IPS-20b (cell line): ENCODE results near the gene FCHO2.

Experiments used
- H3K27ac ChIP-seq: one replicate; pipeline ENCODE4 v1.5.1; 2013; ENCODE audit warnings: low read length
- H3K27me3 ChIP-seq: 2 replicates; pipeline ENCODE4 v1.6.1; 2013; ENCODE audit warnings: mild to moderate bottlenecking, low read length, inconsistent platforms; ENCODE audit not compliant: insufficient read depth
- H3K36me3 ChIP-seq: 2 replicates; pipeline ENCODE4 v1.6.1; 2013; ENCODE audit warnings: low read depth, mild to moderate bottlenecking, inconsistent platforms, low read length, moderate library complexity; ENCODE audit not compliant: insufficient read depth
- H3K4me1 ChIP-seq: 2 replicates; pipeline ENCODE4 v1.6.1; 2013; ENCODE audit warnings: mild to moderate bottlenecking, control low read depth, inconsistent platforms, low read length, moderate library complexity; ENCODE audit not compliant: insufficient read depth
- H3K4me3 ChIP-seq: 2 replicates; pipeline ENCODE4 v1.5.1; 2013; ENCODE audit warnings: mild to moderate bottlenecking, low read length, inconsistent platforms
- H3K9ac ChIP-seq: 2 replicates; pipeline ENCODE4 v1.6.1; 2013; ENCODE audit warnings: low read depth, mild to moderate bottlenecking, inconsistent platforms, low read length, moderate library complexity
- H3K9me3 ChIP-seq: 2 replicates; pipeline ENCODE4 v1.6.1; 2013; ENCODE audit warnings: mild to moderate bottlenecking, low read depth, low read length, inconsistent platforms; ENCODE audit not compliant: insufficient read depth

The FCHO2 gene

DNA sequence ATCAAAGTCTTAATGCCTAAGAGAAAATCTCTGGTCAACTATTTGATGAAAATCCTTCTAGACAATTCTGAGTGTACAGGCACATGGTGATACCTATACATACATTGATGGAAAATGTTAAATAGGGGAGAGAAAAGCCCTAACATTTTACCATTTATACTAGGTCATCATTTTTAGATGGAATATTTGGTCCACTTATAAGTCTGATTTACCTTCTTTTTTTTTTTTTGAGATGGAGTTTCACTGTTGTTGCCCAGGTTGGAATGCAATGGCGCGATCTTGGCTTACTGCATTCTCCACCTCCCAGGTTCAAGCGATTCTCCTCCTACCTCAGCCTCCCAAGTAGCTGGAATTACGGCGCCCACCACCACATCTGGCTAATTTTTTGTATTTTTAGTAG is 81.7 kb downstream of the FCHO2 start:
- Histone ChIP-seq H3K9ac (no peak overlapping the region), H3K36me3 (no peaks in the 10 kb centered on the region), H3K4me3 (no peak overlapping the region), H3K27ac (no peak overlapping the region), H3K4me1 (peaks cover 24% of the 10 kb centered on the region; the same call in 1 of the 2 replicates), H3K27me3 (no peaks in the 10 kb centered on the region), H3K9me3 (no peaks in the 10 kb centered on the region)

DNA sequence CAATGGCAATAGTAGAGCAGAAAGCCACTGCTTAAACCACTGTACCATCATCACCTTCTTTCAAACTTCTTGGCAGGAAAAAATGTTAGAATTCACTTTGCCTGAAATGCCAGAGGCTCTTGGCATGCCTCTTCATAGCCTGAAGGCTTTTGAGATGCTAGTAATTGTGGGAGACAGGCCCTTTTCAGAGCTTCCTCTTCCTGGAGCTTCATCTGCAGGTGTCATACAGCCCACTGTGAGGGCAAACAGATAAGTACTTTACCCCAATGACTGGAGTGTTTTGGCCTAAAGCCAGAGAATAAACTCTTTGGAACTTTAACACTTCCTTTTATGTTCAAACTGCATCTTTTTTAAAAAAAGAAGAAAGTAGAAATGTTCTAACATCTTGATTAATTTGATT is 83.2 kb downstream of the FCHO2 start:
- no peak overlapping the region for H3K4me3 ChIP-seq
- H3K9ac ChIP-seq = no peak overlapping the region
- no peak overlapping the region for H3K27ac ChIP-seq
- peaks cover 21% of the 10 kb centered on the region; the same call in 1 of the 2 replicates for H3K4me1 ChIP-seq
- no peaks in the 10 kb centered on the region for H3K36me3 ChIP-seq
- no peaks in the 10 kb centered on the region for H3K9me3 ChIP-seq
- no peaks in the 10 kb centered on the region for H3K27me3 ChIP-seq

DNA sequence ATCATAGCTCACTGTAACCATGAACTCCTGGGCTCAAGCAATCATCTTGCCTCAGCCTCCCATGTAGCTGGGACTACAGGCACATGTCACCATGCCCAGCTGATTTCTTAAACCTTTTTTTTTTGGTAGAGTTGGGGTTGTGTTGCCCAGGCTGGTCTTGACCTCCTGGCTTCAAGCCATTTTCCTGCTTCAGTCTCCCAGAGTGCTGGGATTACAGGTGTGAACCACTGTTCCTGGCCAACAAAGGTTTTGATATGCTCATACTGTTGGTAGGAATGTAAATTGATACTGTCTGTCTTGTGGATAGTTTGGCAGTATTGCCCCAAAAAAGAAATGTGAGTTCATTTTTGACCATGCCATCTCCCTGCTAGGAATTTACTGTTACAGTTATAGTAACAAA is 87.2 kb downstream of the FCHO2 start:
- Histone ChIP-seq H3K9me3 (no peaks in the 10 kb centered on the region), H3K4me3 (no peak overlapping the region), H3K4me1 (peaks cover 19% of the 10 kb centered on the region; the same call in 1 of the 2 replicates), H3K27ac (no peak overlapping the region), H3K36me3 (no peaks in the 10 kb centered on the region), H3K27me3 (no peaks in the 10 kb centered on the region), H3K9ac (no peak overlapping the region)

DNA sequence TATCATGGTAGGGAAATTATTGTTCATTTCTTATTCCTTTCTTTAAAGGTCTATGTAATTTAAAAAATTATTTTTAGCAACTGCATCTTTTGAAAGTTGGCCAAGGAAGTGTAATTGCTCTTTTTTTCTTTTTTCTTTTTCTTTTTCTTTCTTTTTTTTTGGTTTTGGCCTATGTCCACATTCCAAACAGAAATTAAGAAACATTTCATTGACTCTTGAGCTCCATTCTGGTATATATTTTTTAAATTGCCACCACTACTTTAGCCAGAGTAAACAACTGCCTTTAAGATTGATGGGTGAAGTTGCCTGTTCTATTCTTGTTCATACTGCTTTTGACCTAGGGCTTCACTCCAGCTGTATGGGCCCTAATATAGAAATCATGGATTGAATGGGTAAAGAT is 88.7 kb downstream of the FCHO2 start:
- Histone ChIP-seq H3K9me3 (no peaks in the 10 kb centered on the region), H3K9ac (no peak overlapping the region), H3K4me1 (peaks cover 9% of the 10 kb centered on the region; the same call in 1 of the 2 replicates), H3K27ac (no peak overlapping the region), H3K27me3 (no peaks in the 10 kb centered on the region), H3K36me3 (no peaks in the 10 kb centered on the region), H3K4me3 (no peak overlapping the region)

DNA sequence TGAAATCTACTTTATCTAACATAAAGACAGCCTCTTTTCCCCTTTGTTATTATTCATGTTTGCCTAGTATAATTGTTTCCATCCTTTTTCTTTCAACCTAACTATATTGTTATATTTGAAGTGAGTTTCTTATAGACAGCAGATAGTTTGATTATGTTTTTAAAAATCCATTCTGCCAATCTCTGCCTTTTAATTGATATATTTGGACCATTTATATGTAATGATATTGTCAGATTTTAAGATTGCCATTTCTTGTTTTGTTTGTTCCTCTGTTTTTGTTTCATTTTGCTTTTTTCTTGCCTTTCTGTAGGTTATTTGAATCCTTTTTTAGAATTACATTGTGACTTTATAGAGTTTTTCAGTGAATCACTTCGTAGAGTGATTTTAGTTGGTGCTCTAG is 89.8 kb downstream of the FCHO2 start:
- Histone ChIP-seq H3K27me3 (no peaks in the 10 kb centered on the region), H3K36me3 (no peaks in the 10 kb centered on the region), H3K4me3 (no peak overlapping the region), H3K9ac (no peak overlapping the region), H3K9me3 (no peaks in the 10 kb centered on the region), H3K27ac (no peak overlapping the region), H3K4me1 (peaks cover 4% of the 10 kb centered on the region; the same call in 1 of the 2 replicates)

DNA sequence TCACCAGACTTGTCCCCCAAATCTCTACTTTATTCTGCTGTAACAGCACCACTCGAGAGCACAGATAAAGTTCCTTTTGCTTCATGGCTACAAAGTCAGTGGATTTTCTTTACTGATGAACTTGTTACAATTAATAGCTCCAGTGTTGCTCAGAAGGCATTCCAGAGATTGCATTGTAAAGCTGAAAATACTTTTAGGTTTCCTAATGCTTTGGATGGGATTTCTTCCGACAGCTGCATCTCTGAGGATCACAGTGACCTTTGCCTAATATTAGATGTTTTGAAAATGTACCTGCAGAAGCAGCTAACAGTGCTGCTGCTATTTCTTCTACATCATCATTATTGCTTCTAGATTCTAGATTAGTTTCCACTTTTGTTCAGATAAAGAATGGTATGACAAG is 105.8 kb downstream of the FCHO2 start:
- H3K9me3 ChIP-seq = no peaks in the 10 kb centered on the region

DNA sequence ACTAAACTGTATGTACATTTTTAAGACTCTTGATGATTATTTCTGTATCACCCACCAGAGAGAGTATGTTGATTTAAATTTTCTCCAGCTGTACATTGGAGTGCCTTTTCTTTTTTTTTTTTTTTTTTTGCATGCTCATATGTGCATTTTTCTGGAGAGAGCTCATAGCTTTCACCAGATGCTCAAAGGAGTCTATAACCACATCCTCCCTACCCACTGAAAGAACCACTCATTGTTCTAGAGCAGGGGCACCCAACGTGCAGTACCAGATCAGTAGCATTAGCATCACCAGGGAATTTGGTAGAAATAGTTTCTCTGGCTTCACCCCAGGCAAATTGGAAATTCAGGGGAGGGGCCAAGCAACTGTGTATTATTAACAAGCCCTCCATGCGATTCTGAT is 110.6 kb downstream of the FCHO2 start:
- Histone ChIP-seq H3K9ac (no peak overlapping the region), H3K9me3 (no peaks in the 10 kb centered on the region), H3K27ac (no peak overlapping the region), H3K27me3 (no peaks in the 10 kb centered on the region), H3K36me3 (no peaks in the 10 kb centered on the region), H3K4me3 (no peak overlapping the region), H3K4me1 (no peaks in the 10 kb centered on the region)

More for the DNA sequence above, 105.8 kb downstream of the FCHO2 start:
- H3K27me3 ChIP-seq = no peaks in the 10 kb centered on the region
- no peak overlapping the region for H3K27ac ChIP-seq
- H3K9ac ChIP-seq = no peak overlapping the region
- no peak overlapping the region for H3K4me3 ChIP-seq
- H3K4me1 ChIP-seq = no peaks in the 10 kb centered on the region
- no peaks in the 10 kb centered on the region for H3K36me3 ChIP-seq

DNA sequence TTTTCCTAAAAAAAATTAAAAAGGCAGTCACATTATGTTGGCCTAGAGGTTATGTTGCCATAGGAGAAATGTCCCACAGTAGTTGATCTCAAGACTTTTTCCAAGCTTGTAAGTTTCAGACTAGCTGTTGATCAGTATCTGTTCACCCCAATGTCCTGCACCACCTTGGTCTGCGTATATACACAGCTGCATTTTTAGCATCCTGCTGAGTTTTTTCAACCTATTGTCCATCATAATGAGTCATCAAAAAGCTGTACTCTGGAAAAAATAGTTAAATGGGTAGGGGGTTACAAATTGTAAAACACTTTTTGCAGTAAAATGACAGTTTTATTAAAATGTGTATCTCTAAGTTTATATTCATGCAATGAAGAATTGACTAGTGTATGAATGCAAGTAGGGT is 111.4 kb downstream of the FCHO2 start:
- H3K9me3 ChIP-seq = no peaks in the 10 kb centered on the region
- H3K27ac ChIP-seq = no peak overlapping the region
- no peaks in the 10 kb centered on the region for H3K4me1 ChIP-seq
- no peaks in the 10 kb centered on the region for H3K27me3 ChIP-seq
- H3K9ac ChIP-seq = no peak overlapping the region
- no peak overlapping the region for H3K4me3 ChIP-seq
- no peaks in the 10 kb centered on the region for H3K36me3 ChIP-seq

DNA sequence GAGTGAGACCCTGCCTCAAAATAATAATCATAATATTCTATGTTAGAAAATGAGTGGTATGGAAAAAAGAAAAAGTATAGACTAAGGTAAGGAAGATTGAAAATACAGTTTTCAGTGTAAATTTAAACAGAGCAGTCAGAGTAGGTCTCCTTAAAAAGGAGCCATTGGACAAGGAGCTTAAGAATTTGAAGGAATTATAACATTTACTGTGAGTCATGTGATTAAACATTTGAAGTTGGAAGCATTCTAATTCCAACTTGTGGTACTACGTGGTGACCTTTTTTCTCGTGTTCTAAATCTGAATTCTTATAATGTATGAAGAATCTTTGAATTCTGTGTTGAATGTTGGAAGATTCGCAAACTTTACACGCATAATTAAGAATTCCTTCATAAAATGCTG is 125.3 kb downstream of the FCHO2 start:
- Histone ChIP-seq H3K4me3 (no peak overlapping the region), H3K9ac (no peak overlapping the region), H3K9me3 (no peaks in the 10 kb centered on the region), H3K36me3 (peaks cover 4% of the 10 kb centered on the region; the same call in 1 of the 2 replicates), H3K27ac (no peak overlapping the region), H3K27me3 (no peaks in the 10 kb centered on the region), H3K4me1 (no peaks in the 10 kb centered on the region)

DNA sequence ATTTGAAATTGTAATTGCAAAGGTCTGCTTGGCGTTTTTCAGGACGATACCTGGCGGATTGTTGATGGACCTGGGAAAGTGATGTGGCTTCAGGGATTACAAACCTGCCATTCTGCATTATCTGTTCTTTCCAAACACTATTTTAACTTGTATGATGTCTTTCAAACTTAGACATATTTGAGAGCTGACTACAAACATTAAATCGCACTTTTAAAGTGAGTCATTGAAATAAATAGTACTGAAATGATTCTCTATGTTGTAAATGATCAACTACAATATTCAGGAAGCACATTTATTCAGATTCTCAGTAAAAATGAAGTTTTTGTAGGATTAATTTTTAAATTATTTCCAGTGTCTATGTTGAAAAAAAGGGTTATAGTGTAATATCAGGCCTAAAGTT is 132.2 kb downstream of the FCHO2 start:
- Histone ChIP-seq H3K27ac (no peak overlapping the region), H3K4me3 (no peak overlapping the region), H3K27me3 (no peaks in the 10 kb centered on the region), H3K4me1 (no peaks in the 10 kb centered on the region), H3K9ac (no peak overlapping the region), H3K36me3 (0 out of 2 replicates have a peak, but pooled peaks cover 4% of the 10 kb centered on the region), H3K9me3 (no peaks in the 10 kb centered on the region)

DNA sequence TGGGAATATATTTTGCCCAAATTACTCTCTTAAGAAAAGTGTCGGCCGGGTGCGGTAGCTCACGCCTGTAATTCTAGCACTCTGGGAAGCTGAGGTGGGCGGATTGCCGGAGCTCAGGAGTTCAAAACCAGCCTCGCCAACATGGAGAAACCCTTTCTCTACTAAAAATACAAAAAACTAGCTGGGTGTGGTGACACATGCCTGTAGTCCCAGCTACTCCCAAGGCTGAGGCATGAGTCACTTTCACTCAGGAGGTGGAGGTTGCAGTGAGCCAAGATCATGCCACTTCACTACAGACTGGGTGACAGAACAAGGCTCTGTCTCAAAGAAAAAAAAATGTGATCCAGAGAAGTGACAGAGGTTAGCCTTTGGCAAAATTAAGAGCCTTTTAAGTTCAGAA is 138.1 kb downstream of the FCHO2 start:
- no peak overlapping the region for H3K4me3 ChIP-seq
- no peak overlapping the region for H3K9ac ChIP-seq
- H3K27me3 ChIP-seq = no peaks in the 10 kb centered on the region
- H3K4me1 ChIP-seq = no peaks in the 10 kb centered on the region
- H3K36me3 ChIP-seq = no peaks in the 10 kb centered on the region
- peaks cover 12% of the 10 kb centered on the region; the same call in 1 of the 2 replicates for H3K9me3 ChIP-seq
- H3K27ac ChIP-seq = no peak overlapping the region

DNA sequence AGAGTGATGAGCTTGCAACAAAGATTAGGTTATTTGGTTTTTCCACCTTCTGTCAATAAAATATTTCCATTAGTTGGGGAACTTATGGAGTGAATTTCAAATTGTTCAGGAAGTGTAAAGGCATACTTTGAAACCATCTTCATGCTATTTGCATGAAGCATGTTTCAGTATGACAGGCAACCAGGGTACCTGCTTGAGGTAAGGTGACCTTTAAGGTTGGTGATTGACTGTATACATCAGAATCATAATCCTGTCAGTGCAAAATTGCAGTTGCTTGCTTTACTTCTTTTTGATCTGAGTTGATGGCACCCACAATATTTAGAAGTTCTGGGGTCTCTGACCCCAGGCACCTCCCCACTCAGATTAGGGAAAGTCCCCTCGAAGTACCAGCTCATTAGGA is 138.6 kb downstream of the FCHO2 start:
- H3K9me3 ChIP-seq = peaks cover 12% of the 10 kb centered on the region; the same call in 1 of the 2 replicates
- H3K36me3 ChIP-seq = no peaks in the 10 kb centered on the region
- H3K27ac ChIP-seq = no peak overlapping the region
- no peak overlapping the region for H3K9ac ChIP-seq
- H3K4me1 ChIP-seq = no peaks in the 10 kb centered on the region
- no peaks in the 10 kb centered on the region for H3K27me3 ChIP-seq
- H3K4me3 ChIP-seq = no peak overlapping the region
